ENCODE results near the gene PDZD7.

Gene PDZD7

DNA sequence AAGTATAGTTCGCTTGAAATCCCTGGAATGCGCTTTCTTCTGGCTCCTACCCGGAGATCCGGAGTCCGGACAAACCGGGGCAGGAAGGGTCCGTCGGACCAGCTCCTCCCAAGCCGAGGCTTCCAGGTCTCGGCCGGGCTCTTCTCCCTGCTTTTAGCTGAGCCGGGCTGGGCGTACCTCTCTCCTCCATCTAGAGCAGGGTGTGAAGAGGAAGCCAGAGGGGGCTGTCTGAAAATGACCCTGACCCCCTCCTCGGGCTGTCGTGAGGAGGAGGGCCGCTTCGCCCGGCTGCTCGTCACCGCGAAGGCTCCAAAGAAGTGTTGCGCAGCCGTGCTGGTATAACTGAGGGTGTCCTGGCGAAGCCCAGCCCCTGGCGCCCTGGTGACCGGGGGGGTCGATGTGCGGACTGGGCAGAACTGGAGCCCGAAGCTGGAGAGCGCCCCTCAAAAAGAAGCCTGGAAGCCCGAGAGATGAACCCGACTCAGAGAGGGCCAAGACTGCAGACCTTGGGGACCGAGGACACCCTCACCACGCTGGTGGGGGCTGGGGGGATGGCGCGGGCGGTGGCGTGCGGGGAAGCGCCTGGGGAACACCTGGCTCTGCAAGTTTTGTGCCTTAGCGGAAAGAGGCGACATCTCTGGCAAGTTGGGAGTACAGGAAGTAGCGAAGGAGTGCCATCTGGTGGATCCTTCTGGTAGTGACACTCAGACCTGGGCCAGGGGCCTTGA, 36.6 kb upstream of the PDZD7 start:
- Histone ChIP-seq H3K36me3 (no peaks in the 10 kb centered on the region), H3K27ac (peak overlapping the region; percentile 66 to 95), H3K9me3 (no peaks in the 10 kb centered on the region), H3K27me3 (peaks cover 0 to 12% of the 10 kb centered on the region in 2 donors), H3K4me1 (peaks cover 5 to 46% (median 33%) of the 10 kb centered on the region in 4 donors), H3K4me3 (peak overlapping the region; percentile 57 to 64)
- TF ChIP-seq, protein P1, sequence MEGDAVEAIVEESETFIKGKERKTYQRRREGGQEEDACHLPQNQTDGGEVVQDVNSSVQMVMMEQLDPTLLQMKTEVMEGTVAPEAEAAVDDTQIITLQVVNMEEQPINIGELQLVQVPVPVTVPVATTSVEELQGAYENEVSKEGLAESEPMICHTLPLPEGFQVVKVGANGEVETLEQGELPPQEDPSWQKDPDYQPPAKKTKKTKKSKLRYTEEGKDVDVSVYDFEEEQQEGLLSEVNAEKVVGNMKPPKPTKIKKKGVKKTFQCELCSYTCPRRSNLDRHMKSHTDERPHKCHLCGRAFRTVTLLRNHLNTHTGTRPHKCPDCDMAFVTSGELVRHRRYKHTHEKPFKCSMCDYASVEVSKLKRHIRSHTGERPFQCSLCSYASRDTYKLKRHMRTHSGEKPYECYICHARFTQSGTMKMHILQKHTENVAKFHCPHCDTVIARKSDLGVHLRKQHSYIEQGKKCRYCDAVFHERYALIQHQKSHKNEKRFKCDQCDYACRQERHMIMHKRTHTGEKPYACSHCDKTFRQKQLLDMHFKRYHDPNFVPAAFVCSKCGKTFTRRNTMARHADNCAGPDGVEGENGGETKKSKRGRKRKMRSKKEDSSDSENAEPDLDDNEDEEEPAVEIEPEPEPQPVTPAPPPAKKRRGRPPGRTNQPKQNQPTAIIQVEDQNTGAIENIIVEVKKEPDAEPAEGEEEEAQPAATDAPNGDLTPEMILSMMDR (IDR thresholded peaks at IDR 0.05): peak; percentile 89 to 92
- intact Hi-C loops (cut with DNase I; ENCODE audit: low total_unique reads): loop anchor here (5.0 to 10.0 kb wide), 2 partner anchors 35 to 987 kb away; partner anchors contain the start of genes ARMH3, PDZD7 and SFXN3
- peak; percentile 76 to 86 for DNase-seq

DNA sequence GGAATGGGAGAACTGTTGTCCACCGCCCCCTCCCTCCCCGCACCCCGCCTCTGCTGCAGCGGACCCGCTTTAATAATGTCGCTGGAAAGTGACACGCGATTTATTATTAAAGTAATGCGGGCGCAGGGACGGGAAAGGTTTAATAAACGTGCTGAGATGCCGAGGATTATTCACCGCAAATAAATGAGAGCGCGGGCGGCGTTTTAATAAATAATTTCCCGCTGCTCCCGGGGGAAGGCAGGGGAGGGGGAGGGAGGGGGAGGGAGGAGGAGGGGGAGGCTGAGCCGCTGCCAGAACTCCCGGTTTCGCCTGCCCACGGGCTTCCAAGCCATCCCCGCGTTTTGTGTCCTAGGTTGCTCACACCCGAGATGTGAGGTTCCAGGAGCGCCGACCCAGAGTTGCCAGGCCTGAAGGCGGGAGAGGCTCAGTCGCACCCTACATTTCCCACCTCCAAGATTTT, 36.0 kb upstream of the PDZD7 start:
- Histone ChIP-seq H3K4me3 (peak overlapping the region; percentile 57 to 64), H3K9me3 (no peaks in the 10 kb centered on the region), H3K27me3 (peaks cover 0 to 6% of the 10 kb centered on the region in 2 donors), H3K4me1 (peaks cover 5 to 52% (median 39%) of the 10 kb centered on the region in 4 donors), H3K36me3 (no peaks in the 10 kb centered on the region), H3K27ac (peak overlapping the region; percentile 66 to 95)
- DNase-seq: no peak
- intact Hi-C loops (cut with DNase I; ENCODE audit: low total_unique reads): loop anchor here (5.0 to 10.0 kb wide), 2 partner anchors 35 to 988 kb away; partner anchors contain the start of genes ARMH3, PDZD7 and SFXN3
- TF ChIP-seq, protein P1 (IDR thresholded peaks at IDR 0.05): no peak

DNA sequence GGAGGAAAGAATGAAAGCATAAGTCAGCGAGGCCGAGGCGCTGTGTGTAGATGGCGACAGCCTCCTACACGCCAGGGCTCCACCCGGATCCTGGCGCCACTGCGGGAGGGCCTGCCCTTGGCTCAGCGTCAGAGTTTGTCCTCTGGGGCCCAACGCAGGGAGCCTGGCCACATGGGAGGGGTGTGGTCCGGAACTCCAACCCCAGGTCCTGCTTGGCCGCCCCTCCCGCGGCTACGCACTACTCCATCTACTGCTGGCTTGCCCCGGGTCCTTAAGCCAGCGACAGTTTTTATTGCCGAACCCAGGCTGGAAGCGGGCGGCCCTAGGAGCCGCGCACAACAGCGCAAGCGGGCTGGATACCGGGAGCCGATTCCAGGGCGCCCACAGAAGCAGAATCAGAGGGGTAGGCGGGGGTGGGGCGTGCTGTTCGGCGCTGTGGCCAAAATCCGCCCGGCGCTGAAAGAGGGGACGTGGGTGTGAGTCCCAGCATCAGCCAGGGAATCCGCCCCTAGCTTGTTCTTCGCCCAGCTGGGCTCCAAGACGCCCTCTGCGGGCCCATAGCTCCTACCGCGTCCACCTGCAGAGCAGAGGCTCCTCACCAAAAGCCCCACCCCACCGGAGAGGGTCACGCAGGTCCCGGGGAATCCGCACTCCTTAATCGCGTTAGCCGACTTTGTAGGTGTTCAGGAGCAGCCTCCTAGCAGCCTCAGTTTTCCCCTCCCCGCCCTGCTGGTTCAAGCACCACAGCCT, 35.4 kb upstream of the PDZD7 start:
- TF ChIP-seq, protein P1 (IDR thresholded peaks at IDR 0.05): peak; percentile 41 to 44
- DNase-seq: peak; percentile 75 to 96
- H3K36me3 ChIP-seq: no peaks in the 10 kb centered on the region
- H3K27me3 ChIP-seq: no peaks in the 10 kb centered on the region
- peak overlapping the region; percentile 66 to 95 for H3K27ac ChIP-seq
- peaks cover 5 to 58% (median 45%) of the 10 kb centered on the region in 4 donors for H3K4me1 ChIP-seq
- no peaks in the 10 kb centered on the region for H3K9me3 ChIP-seq
- peak overlapping the region; percentile 57 to 64 for H3K4me3 ChIP-seq
- intact Hi-C loops (cut with DNase I; ENCODE audit: low total_unique reads): loop anchor here (5.0 to 10.0 kb wide), 2 partner anchors 34 to 988 kb away; partner anchors contain the start of genes ARMH3, PDZD7 and SFXN3

DNA sequence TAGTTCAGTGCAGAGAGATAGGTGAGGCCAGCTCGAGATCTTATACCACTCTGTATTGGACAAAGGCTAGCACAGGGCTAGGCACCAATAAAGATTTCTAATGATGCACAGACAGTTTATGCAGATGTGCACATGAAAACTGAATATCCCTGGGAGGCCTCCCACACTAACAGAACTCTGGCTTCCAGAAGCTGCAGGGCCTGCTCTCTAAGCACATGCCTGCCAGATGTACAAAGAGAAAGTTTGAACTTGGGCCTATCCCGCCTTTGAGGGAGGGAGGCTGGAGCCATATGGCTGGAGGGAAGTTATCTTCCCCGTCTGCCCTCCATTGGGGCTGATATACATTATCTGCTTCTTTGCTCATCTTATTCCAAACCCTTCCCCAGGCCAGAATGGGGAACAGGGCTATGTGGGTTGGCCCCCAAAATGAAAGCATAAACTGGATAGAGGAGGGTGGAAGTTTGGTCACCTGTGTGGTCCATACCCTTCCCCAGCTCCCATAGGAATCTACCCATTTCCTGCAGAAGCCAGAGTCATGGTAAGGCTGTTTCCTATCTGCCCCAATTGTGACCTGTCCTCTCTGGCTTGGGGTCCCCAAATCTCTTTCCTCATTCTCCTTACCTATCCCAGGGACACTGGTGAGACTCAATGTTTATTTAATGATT, 34.7 kb upstream of the PDZD7 start:
- TF ChIP-seq, protein P1 (IDR thresholded peaks at IDR 0.05): no peak
- no peaks in the 10 kb centered on the region for H3K27me3 ChIP-seq
- H3K4me3 ChIP-seq: peak overlapping the region; percentile 57 to 64
- peak overlapping the region; percentile 66 to 95 for H3K27ac ChIP-seq
- H3K4me1 ChIP-seq: peaks cover 5 to 61% (median 48%) of the 10 kb centered on the region in 4 donors
- DNase-seq: no peak
- H3K9me3 ChIP-seq: no peaks in the 10 kb centered on the region
- intact Hi-C loops (cut with DNase I; ENCODE audit: low total_unique reads): loop anchor here (5.0 to 10.0 kb wide), 2 partner anchors 33 to 989 kb away; partner anchors contain the start of genes ARMH3, PDZD7 and SFXN3
- H3K36me3 ChIP-seq: no peaks in the 10 kb centered on the region

DNA sequence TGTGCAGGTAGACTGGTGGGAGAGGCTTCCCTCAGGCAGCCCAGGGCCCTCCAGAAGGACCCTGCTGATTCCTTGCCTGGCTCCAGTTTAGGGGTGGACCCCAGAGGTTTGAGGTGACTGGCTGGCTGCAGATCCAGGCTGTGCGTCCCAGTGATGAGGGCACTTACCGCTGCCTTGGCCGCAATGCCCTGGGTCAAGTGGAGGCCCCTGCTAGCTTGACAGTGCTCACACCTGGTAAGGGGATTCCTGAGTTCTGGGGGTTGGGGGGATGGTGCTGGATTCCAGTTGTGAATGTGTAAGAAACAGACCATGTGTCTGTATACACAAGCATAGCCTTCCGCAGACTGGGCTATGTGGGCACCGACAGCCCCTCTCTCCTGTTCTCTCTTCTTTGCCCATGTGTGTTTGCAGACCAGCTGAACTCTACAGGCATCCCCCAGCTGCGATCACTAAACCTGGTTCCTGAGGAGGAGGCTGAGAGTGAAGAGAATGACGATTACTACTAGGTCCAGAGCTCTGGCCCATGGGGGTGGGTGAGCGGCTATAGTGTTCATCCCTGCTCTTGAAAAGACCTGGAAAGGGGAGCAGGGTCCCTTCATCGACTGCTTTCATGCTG, 33.6 kb upstream of the PDZD7 start:
- TF ChIP-seq, protein P1 (IDR thresholded peaks at IDR 0.05): no peak
- DNase-seq: no peak
- Histone ChIP-seq H3K27ac (peak overlapping the region in 1 of 2 donors; percentile 95), H3K9me3 (no peaks in the 10 kb centered on the region), H3K4me1 (peaks cover 5 to 67% (median 52%) of the 10 kb centered on the region in 4 donors), H3K27me3 (no peaks in the 10 kb centered on the region), H3K4me3 (no peak overlapping the region), H3K36me3 (no peaks in the 10 kb centered on the region)
- intact Hi-C loops (cut with DNase I; ENCODE audit: low total_unique reads): loop anchor here (5.0 to 10.0 kb wide), 2 partner anchors 32 to 990 kb away; partner anchors contain the start of genes ARMH3, PDZD7 and SFXN3

Measured in tibial artery (tissue), 4 donors.